NCI-H2171 treated with DMSO at 0.1 percent for 48 hours (cell line): ENCODE results near the gene CATSPERD.
"Not testable (repeated sequence)": the region's sequence is repeated elsewhere in the genome, so short reads cannot be mapped to it uniquely, and the experiment has no call there.

Experiments
- DNase-seq: peaks from one replicate; lab custom pipeline; 2025; lab: John Stamatoyannopoulos, UW

CATSPERD gene

GRCh38 chr19:5742051-5742450 is 21.6 kb downstream of the CATSPERD start:
- no peak for DNase-seq

- DNase-seq, result no peak
Measured at GRCh38 chr19:5743630-5744029, 23.2 kb downstream of the CATSPERD start.

- not testable (repeated sequence) for DNase-seq
Measured at GRCh38 chr19:5744999-5745398, 24.6 kb downstream of the CATSPERD start.

GRCh38 chr19:5748920-5749319 is 28.5 kb downstream of the CATSPERD start:
- DNase-seq, result peak; percentile 18

- no peak for DNase-seq
Measured at GRCh38 chr19:5749505-5749904, 29.1 kb downstream of the CATSPERD start.

GRCh38 chr19:5751709-5752108 is 31.3 kb downstream of the CATSPERD start:
- no peak for DNase-seq

GRCh38 chr19:5753743-5754142 is 33.3 kb downstream of the CATSPERD start:
- no peak for DNase-seq

GRCh38 chr19:5762608-5763217 is 42.3 kb downstream of the CATSPERD start:
- DNase-seq, result no peak

- DNase-seq, result no peak
Measured at GRCh38 chr19:5765220-5765619, 44.8 kb downstream of the CATSPERD start.

- no peak for DNase-seq
Measured at GRCh38 chr19:5767949-5768348, 47.5 kb downstream of the CATSPERD start.

GRCh38 chr19:5772416-5772815 is 52.0 kb downstream of the CATSPERD start:
- no peak for DNase-seq

- no peak for DNase-seq
Measured at GRCh38 chr19:5773276-5773675, 52.8 kb downstream of the CATSPERD start.

GRCh38 chr19:5774921-5775320 is 54.5 kb downstream of the CATSPERD start:
- DNase-seq, result no peak

- DNase-seq, result no peak
Measured at GRCh38 chr19:5775668-5776309, 55.4 kb downstream of the CATSPERD start.

- DNase-seq, result no peak
Measured at GRCh38 chr19:5778402-5778801, 58.0 kb downstream of the CATSPERD start.

GRCh38 chr19:5780916-5781315 is 60.5 kb downstream of the CATSPERD start:
- DNase-seq, result not testable (repeated sequence)

GRCh38 chr19:5782322-5782721 is 61.9 kb downstream of the CATSPERD start:
- no peak for DNase-seq

GRCh38 chr19:5782945-5783919 is 62.8 kb downstream of the CATSPERD start:
- no peak for DNase-seq

GRCh38 chr19:5784581-5785147 is 64.2 kb downstream of the CATSPERD start, which contains the start of gene PRR22:
PRR22 (minus strand) TSS chr19:5784746; CDS start chr19:5784660, 86 bp downstream.
- DNase-seq, result no peak

GRCh38 chr19:5785423-5785822 is 65.0 kb downstream of the CATSPERD start:
- DNase-seq, result no peak

- DNase-seq, result no peak
Measured at GRCh38 chr19:5786593-5787408, 66.4 kb downstream of the CATSPERD start.
